ENCODE data around the gene STAG1.
A peak's percentile ranks its signal among the peaks of the same experiment; 100 is the strongest.

Gene STAG1

DNA sequence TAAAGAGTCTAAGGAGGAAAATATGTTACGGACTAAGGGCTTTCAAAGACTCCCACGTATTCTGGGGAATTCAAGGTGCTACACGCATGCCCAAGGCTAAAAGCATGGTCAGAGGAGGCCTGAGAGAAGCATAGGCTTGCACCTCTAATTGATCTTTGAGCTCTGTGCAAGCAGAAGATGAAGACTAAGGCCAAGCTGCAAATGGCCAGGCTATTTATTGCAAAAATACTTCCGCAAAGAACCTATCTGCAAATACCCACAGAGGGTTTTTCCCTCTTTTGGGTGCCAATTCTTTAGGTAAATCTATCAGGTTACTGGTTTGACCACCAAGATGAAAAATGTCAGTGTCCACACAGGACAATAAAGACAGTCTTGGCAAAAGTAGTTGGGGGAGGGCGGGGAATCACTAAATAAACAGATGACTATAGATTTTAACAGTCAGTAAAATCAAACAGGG is 119.5 kb downstream of the STAG1 start:
- no peak for DNase-seq
- H2BK12ac ChIP-seq (ENCODE audit: low read length) = no peak overlapping the region
- H3K9me3 ChIP-seq (ENCODE audit: insufficient read depth, low read depth, low read length) = no peaks in the 10 kb centered on the region
- no peak overlapping the region for H3K4ac ChIP-seq (ENCODE audit: low read depth, low read length)
- no peak overlapping the region for H3K14ac ChIP-seq (ENCODE audit: low read length)
- H3K18ac ChIP-seq (ENCODE audit: low read length) = no peak overlapping the region
- H3K79me1 ChIP-seq (ENCODE audit: low read length) = peaks cover 2% of the 10 kb centered on the region
- peaks cover 2 to 6% of the 10 kb centered on the region in 2 experiments for H3K4me1 ChIP-seq (ENCODE audit: control insufficient read depth in 1 of 2, insufficient read depth in 2 of 2, low read length in 2 of 2)
- H2BK120ac ChIP-seq (ENCODE audit: insufficient read depth, low read length, poor library complexity) = no peak overlapping the region
- no peak overlapping the region for H4K12ac ChIP-seq (ENCODE audit: low read depth, low read length)
- H3K4me2 ChIP-seq (ENCODE audit: low read length) = no peak overlapping the region
- no peak overlapping the region for H3K9ac ChIP-seq (ENCODE audit: low read length)
- H2AK5ac ChIP-seq (ENCODE audit: low read length) = no peak overlapping the region
- no peak overlapping the region for H2BK5ac ChIP-seq (ENCODE audit: low read depth, low read length, poor library complexity)
- no peak overlapping the region for H4K91ac ChIP-seq (ENCODE audit: low read depth, low read length)
- no peak overlapping the region for H3K4me3 ChIP-seq (ENCODE audit: low read depth, low read length)
- peaks cover 0 to 3% of the 10 kb centered on the region in 2 experiments for H3K36me3 ChIP-seq (ENCODE audit: control insufficient read depth in 1 of 2, insufficient read depth in 2 of 2, low read length in 2 of 2)
- H4K8ac ChIP-seq (ENCODE audit: low read depth, low read length) = no peak overlapping the region
- H3K27me3 ChIP-seq (ENCODE audit: insufficient read depth, low read length) = no peaks in the 10 kb centered on the region
- H3K79me2 ChIP-seq (ENCODE audit: control insufficient read depth, insufficient read depth, low read length, poor library complexity) = no peaks in the 10 kb centered on the region
- H3K27ac ChIP-seq (ENCODE audit: low read depth, low read length) = no peak overlapping the region
- no CpG with 5 or more reads among the region's 5 CpGs for WGBS (ENCODE audit: extremely low coverage, insufficient coverage, insufficient read length)
- no peak overlapping the region for H2AFZ ChIP-seq (ENCODE audit: insufficient read depth, low read length, poor library complexity)
- no peak overlapping the region for H3K23ac ChIP-seq (ENCODE audit: low read length)

DNA sequence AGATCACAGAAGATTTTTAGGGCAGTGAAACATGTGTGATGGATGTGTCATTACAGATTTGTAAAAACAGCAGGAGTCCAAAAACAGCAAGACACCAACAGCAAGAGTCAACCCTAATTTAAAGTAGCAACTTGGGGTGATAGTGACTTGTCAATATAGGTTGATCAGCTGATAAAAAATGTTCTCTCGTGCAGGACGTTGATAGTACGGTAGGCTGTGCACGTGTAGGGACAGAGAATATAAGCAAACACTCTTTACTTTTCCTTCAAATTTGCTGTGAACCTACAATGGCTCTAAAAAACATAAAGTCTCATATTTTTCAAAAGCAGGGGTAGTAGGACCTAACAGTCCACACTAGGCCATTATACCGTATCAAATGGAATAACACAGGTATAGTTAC is 120.8 kb downstream of the STAG1 start:
- WGBS (ENCODE audit: extremely low coverage, insufficient coverage, insufficient read length) = no CpG with 5 or more reads among the region's 5 CpGs
- Histone ChIP-seq H3K9me3 (ENCODE audit: insufficient read depth, low read depth, low read length) (no peaks in the 10 kb centered on the region), H3K27ac (ENCODE audit: low read depth, low read length) (no peak overlapping the region), H2BK5ac (ENCODE audit: low read depth, low read length, poor library complexity) (no peak overlapping the region), H3K9ac (ENCODE audit: low read length) (no peak overlapping the region), H3K4me1 (ENCODE audit: control insufficient read depth in 1 of 2, insufficient read depth in 2 of 2, low read length in 2 of 2) (peaks cover 2 to 6% of the 10 kb centered on the region in 2 experiments), H3K14ac (ENCODE audit: low read length) (no peak overlapping the region), H2BK12ac (ENCODE audit: low read length) (no peak overlapping the region), H2AFZ (ENCODE audit: insufficient read depth, low read length, poor library complexity) (no peak overlapping the region), H3K79me1 (ENCODE audit: low read length) (peaks cover 2% of the 10 kb centered on the region), H2BK120ac (ENCODE audit: insufficient read depth, low read length, poor library complexity) (no peak overlapping the region), H3K4ac (ENCODE audit: low read depth, low read length) (no peak overlapping the region), H3K27me3 (ENCODE audit: insufficient read depth, low read length) (no peaks in the 10 kb centered on the region), H4K91ac (ENCODE audit: low read depth, low read length) (no peak overlapping the region), H3K79me2 (ENCODE audit: control insufficient read depth, insufficient read depth, low read length, poor library complexity) (no peaks in the 10 kb centered on the region), H3K23ac (ENCODE audit: low read length) (no peak overlapping the region), H3K18ac (ENCODE audit: low read length) (no peak overlapping the region), H4K8ac (ENCODE audit: low read depth, low read length) (no peak overlapping the region), H3K4me2 (ENCODE audit: low read length) (no peak overlapping the region), H4K12ac (ENCODE audit: low read depth, low read length) (no peak overlapping the region), H3K4me3 (ENCODE audit: low read depth, low read length) (no peak overlapping the region), H3K36me3 (ENCODE audit: control insufficient read depth in 1 of 2, insufficient read depth in 2 of 2, low read length in 2 of 2) (peaks cover 0 to 3% of the 10 kb centered on the region in 2 experiments), H2AK5ac (ENCODE audit: low read length) (no peak overlapping the region)
- DNase-seq = no peak

DNA sequence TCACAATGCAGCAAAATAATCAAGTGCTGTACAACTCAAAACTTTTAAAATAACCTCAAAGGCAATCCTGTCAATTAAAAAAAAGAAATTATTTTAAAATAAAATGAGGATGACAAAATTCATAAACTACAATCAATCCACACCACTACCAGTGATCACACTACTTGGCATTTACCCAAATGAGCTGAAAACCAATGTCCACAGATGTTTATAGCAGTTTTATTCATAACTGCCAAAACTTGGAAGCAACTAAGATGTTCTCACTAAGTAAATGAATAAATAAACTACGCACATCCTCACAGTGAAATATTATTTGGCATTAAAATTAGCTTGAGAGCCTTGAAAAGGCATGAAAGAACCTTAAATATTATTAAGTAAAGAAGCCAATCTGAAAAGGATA is 121.3 kb downstream of the STAG1 start:
- Histone ChIP-seq H3K79me2 (ENCODE audit: control insufficient read depth, insufficient read depth, low read length, poor library complexity) (no peaks in the 10 kb centered on the region), H2AFZ (ENCODE audit: insufficient read depth, low read length, poor library complexity) (no peak overlapping the region), H4K91ac (ENCODE audit: low read depth, low read length) (no peak overlapping the region), H3K79me1 (ENCODE audit: low read length) (peaks cover 2% of the 10 kb centered on the region), H3K4ac (ENCODE audit: low read depth, low read length) (no peak overlapping the region), H2BK12ac (ENCODE audit: low read length) (no peak overlapping the region), H3K27ac (ENCODE audit: low read depth, low read length) (no peak overlapping the region), H4K12ac (ENCODE audit: low read depth, low read length) (no peak overlapping the region), H3K4me2 (ENCODE audit: low read length) (no peak overlapping the region), H4K8ac (ENCODE audit: low read depth, low read length) (no peak overlapping the region), H3K23ac (ENCODE audit: low read length) (no peak overlapping the region), H3K36me3 (ENCODE audit: control insufficient read depth in 1 of 2, insufficient read depth in 2 of 2, low read length in 2 of 2) (peaks cover under 1 to 3% of the 10 kb centered on the region in 2 experiments), H3K9me3 (ENCODE audit: insufficient read depth, low read depth, low read length) (no peaks in the 10 kb centered on the region), H3K27me3 (ENCODE audit: insufficient read depth, low read length) (no peaks in the 10 kb centered on the region), H3K4me3 (ENCODE audit: low read depth, low read length) (no peak overlapping the region), H2AK5ac (ENCODE audit: low read length) (no peak overlapping the region), H3K9ac (ENCODE audit: low read length) (no peak overlapping the region), H3K18ac (ENCODE audit: low read length) (no peak overlapping the region), H3K14ac (ENCODE audit: low read length) (no peak overlapping the region), H2BK120ac (ENCODE audit: insufficient read depth, low read length, poor library complexity) (no peak overlapping the region), H2BK5ac (ENCODE audit: low read depth, low read length, poor library complexity) (no peak overlapping the region), H3K4me1 (ENCODE audit: control insufficient read depth in 1 of 2, insufficient read depth in 2 of 2, low read length in 2 of 2) (peaks cover 2 to 6% of the 10 kb centered on the region in 2 experiments)
- no CpG with 5 or more reads among the region's 1 CpG for WGBS (ENCODE audit: extremely low coverage, insufficient coverage, insufficient read length)
- DNase-seq = no peak

DNA sequence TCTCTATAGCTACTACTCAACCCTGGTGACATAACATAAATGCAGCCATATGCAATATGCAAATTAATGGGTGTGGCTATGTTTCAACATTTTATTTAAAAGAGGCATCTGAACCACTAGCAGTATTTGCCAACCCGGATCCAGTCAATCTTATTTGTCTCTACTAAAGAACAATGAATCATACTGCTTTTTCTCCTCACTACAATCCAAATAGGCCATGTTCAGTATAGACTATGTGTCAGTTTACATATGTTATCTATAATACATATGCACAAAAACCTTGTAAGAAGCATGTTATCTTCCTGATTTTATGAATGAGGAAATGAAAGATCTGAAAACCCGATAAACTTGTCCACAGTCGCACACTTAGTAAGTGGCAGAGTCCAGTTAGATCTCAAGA is 125.7 kb downstream of the STAG1 start:
- Histone ChIP-seq H3K4me1 (ENCODE audit: control insufficient read depth in 1 of 2, insufficient read depth in 2 of 2, low read length in 2 of 2) (no peaks in the 10 kb centered on the region), H3K79me2 (ENCODE audit: control insufficient read depth, insufficient read depth, low read length, poor library complexity) (no peaks in the 10 kb centered on the region), H3K9me3 (ENCODE audit: insufficient read depth, low read depth, low read length) (no peaks in the 10 kb centered on the region), H4K8ac (ENCODE audit: low read depth, low read length) (no peak overlapping the region), H3K27ac (ENCODE audit: low read depth, low read length) (no peak overlapping the region), H2AK5ac (ENCODE audit: low read length) (no peak overlapping the region), H4K91ac (ENCODE audit: low read depth, low read length) (no peak overlapping the region), H3K14ac (ENCODE audit: low read length) (no peak overlapping the region), H3K4me3 (ENCODE audit: low read depth, low read length) (no peak overlapping the region), H2AFZ (ENCODE audit: insufficient read depth, low read length, poor library complexity) (no peak overlapping the region), H2BK12ac (ENCODE audit: low read length) (no peak overlapping the region), H4K12ac (ENCODE audit: low read depth, low read length) (no peak overlapping the region), H3K4ac (ENCODE audit: low read depth, low read length) (no peak overlapping the region), H3K23ac (ENCODE audit: low read length) (no peak overlapping the region), H3K9ac (ENCODE audit: low read length) (no peak overlapping the region), H3K18ac (ENCODE audit: low read length) (no peak overlapping the region), H3K4me2 (ENCODE audit: low read length) (no peak overlapping the region), H2BK5ac (ENCODE audit: low read depth, low read length, poor library complexity) (no peak overlapping the region), H3K27me3 (ENCODE audit: insufficient read depth, low read length) (no peaks in the 10 kb centered on the region), H2BK120ac (ENCODE audit: insufficient read depth, low read length, poor library complexity) (no peak overlapping the region), H3K36me3 (ENCODE audit: control insufficient read depth in 1 of 2, insufficient read depth in 2 of 2, low read length in 2 of 2) (peaks cover 2 to 3% of the 10 kb centered on the region in 2 experiments), H3K79me1 (ENCODE audit: low read length) (no peaks in the 10 kb centered on the region)
- no CpG with 5 or more reads among the region's 3 CpGs for WGBS (ENCODE audit: extremely low coverage, insufficient coverage, insufficient read length)
- DNase-seq = peak in 1 of 2 donors; percentile 12

All from trophoblast cell (in vitro differentiated cells and primary cell).